ENCODE results near the gene C17orf107. TPM values are rescaled to one million over a fixed set of nuclear protein-coding genes. Genes with fewer than 3 reads are reported as not detected.
"Not testable (repeated sequence)": the region's sequence is repeated elsewhere in the genome, so short reads cannot be mapped to it uniquely, and the experiment has no call there.

The C17orf107 gene
- polyA plus RNA-seq, 1 of the 3 experiments (the other 2 are of a cell fraction) = 0.44 TPM

- TF ChIP-seq MAX (IDR thresholded peaks at IDR 0.05; ENCODE audit: low read depth) (no peak), SMC3 (IDR thresholded peaks at IDR 0.05; ENCODE audit: low read depth, low read length) (no peak)
Observed at GRCh38 chr17:4902540-4902939, 3.2 kb downstream of the C17orf107 start (continued).

GRCh38 chr17:4903051-4903818 is 3.9 kb downstream of the C17orf107 start, which contains the start of gene CHRNE:
Gene CHRNE, minus strand, starts transcription at chr17:4903098. Its CDS starts 35 bp downstream, at chr17:4903063.
- H3K9me2 ChIP-seq = no peaks in the 10 kb centered on the region
- H3K4me2 ChIP-seq = no peak within 1 kb of the TSS
- H3F3A ChIP-seq (replicated peaks; ENCODE audit: insufficient read depth) = no peaks in the 10 kb centered on the region
- H3K9ac ChIP-seq = no peak within 1 kb of the TSS
- H3K4me3 ChIP-seq (ENCODE audit: low read depth in 2 of 2, low read length in 1 of 2) = peak within 1 kb of the TSS in 1 of 2 experiments; percentile 9; a peak in 1 of 4 replicates
- ChIA-PET CTCF (interaction anchor here (0.6 to 6.5 kb wide), 31 partner anchors 9 to 321 kb away, joined by 3 to 47 read pairs (median 4); partner anchors contain the start of genes GLTPD2, MED11, RNF167 and SLC25A11), POLR2A (no interaction called here)
- DNase-seq = peak; percentile 78
- H2AFZ ChIP-seq (ENCODE audit: low read depth) = no peak within 1 kb of the TSS
- peak; percentile 82 for TF ChIP-seq CTCF (IDR thresholded peaks at IDR 0.05)
- no peak for TF ChIP-seq ZBTB33 (IDR thresholded peaks at IDR 0.05; ENCODE audit: borderline replicate concordance, low read depth)
- TF ChIP-seq MXI1 (IDR thresholded peaks at IDR 0.05; ENCODE audit: low read depth, low read length) = peak; percentile 72
- TF ChIP-seq RAD21 (IDR thresholded peaks at IDR 0.05; ENCODE audit: low read length) = peak; percentile 64
- no peak for TF ChIP-seq USF2 (IDR thresholded peaks at IDR 0.05; ENCODE audit: borderline replicate concordance, low read depth, low read length)
- TF ChIP-seq SMC3 (IDR thresholded peaks at IDR 0.05; ENCODE audit: low read depth, low read length) = peak; percentile 54
- TF ChIP-seq MAX (IDR thresholded peaks at IDR 0.05; ENCODE audit: low read depth) = no peak
- H3K36me3 ChIP-seq (replicated peaks in 1 of 2; ENCODE audit: control insufficient read depth in 1 of 2, insufficient read depth in 2 of 2, low read length in 1 of 2) = peaks cover 0 to 10% of the 10 kb centered on the region in 2 experiments
- no peaks in the 10 kb centered on the region for H3K27me3 ChIP-seq (ENCODE audit: insufficient read depth)
- H3K9me3 ChIP-seq = no peaks in the 10 kb centered on the region
- no peak within 1 kb of the TSS for H3K27ac ChIP-seq (ENCODE audit: low read depth in 2 of 2, low read length in 1 of 2)
- 27% methylated on average over 8 of the region's 10 CpGs for WGBS (ENCODE audit: low lambda C conversion rate)
- no peaks in the 10 kb centered on the region for H4K20me1 ChIP-seq (ENCODE audit: insufficient read depth)
- H3K4me1 ChIP-seq (ENCODE audit: control insufficient read depth in 1 of 2, insufficient read depth in 2 of 2, low read depth in 1 of 2, low read length in 1 of 2) = peaks cover 0 to 12% of the 10 kb centered on the region in 2 experiments; a peak in 1 of 4 replicates
- no peaks in the 10 kb centered on the region for H3K79me2 ChIP-seq (ENCODE audit: insufficient read depth)

GRCh38 chr17:4906642-4907041 is 7.3 kb downstream of the C17orf107 start:
- CTCF ChIA-PET = interaction anchor here (1.6 kb wide), 1 partner anchor 81 kb away, joined by 4 read pairs; the partner anchor contains the start of gene CAMTA2
- not testable (repeated sequence) for H3K9ac ChIP-seq

More at GRCh38 chr17:4906642-4907041, 7.3 kb downstream of the C17orf107 start:
- H3F3A ChIP-seq (replicated peaks; ENCODE audit: insufficient read depth); H3K27me3 ChIP-seq (ENCODE audit: insufficient read depth); H3K4me2 ChIP-seq; H3K9me2 ChIP-seq; H3K9me3 ChIP-seq; H3K27ac ChIP-seq (ENCODE audit: low read depth in 2 of 2, low read length in 1 of 2); H3K36me3 ChIP-seq (replicated peaks in 1 of 2; ENCODE audit: control insufficient read depth in 1 of 2, insufficient read depth in 2 of 2, low read length in 1 of 2); H3K4me3 ChIP-seq (ENCODE audit: low read depth in 2 of 2, low read length in 1 of 2); H4K20me1 ChIP-seq (ENCODE audit: insufficient read depth); POLR2A ChIA-PET; DNase-seq; H3K79me2 ChIP-seq (ENCODE audit: insufficient read depth); H2AFZ ChIP-seq (ENCODE audit: low read depth): not testable (repeated sequence)
- H3K4me1 ChIP-seq (ENCODE audit: control insufficient read depth in 1 of 2, insufficient read depth in 2 of 2, low read depth in 1 of 2, low read length in 1 of 2) = peaks cover 0 to 21% of the 10 kb centered on the region in 2 experiments; a peak in 1 of 4 replicates
